Measurements from ENCODE around the gene TSPO.
A peak's percentile ranks its signal among the peaks of the same experiment; 100 is the strongest.
"Not testable (repeated sequence)": the region's sequence is repeated elsewhere in the genome, so short reads cannot be mapped to it uniquely, and the experiment has no call there.

TSPO gene

GRCh38 chr22:43151251-43152002 lies at the start of gene TSPO:
TSPO (plus strand) TSS chr22:43151559; CDS start chr22:43159239, 7,680 bp downstream.
- DNase-seq, result peak; percentile 21

GRCh38 chr22:43104056-43104625 lies 47.2 kb upstream of the TSPO start:
- not testable (repeated sequence) for DNase-seq

GRCh38 chr22:43104950-43105349 lies 46.4 kb upstream of the TSPO start:
- not testable (repeated sequence) for DNase-seq

GRCh38 chr22:43106302-43106701 lies 45.1 kb upstream of the TSPO start:
- no peak for DNase-seq

- no peak for DNase-seq
These were observed 41.8 kb upstream of the TSPO start for GRCh38 chr22:43109511-43109910.

GRCh38 chr22:43109921-43110443 lies 41.4 kb upstream of the TSPO start:
- DNase-seq, result no peak

- DNase-seq, result no peak
These were observed 40.9 kb upstream of the TSPO start, which contains the start of gene BIK for GRCh38 chr22:43110444-43110926. BIK (plus strand) TSS chr22:43110750; CDS start chr22:43124023, 13,273 bp downstream.

GRCh38 chr22:43110927-43111623 lies 40.3 kb upstream of the TSPO start:
- DNase-seq, result no peak

GRCh38 chr22:43113526-43114251 lies 37.7 kb upstream of the TSPO start:
- peak; percentile 39 for DNase-seq

- peak; percentile 45 for DNase-seq
These were observed 36.4 kb upstream of the TSPO start for GRCh38 chr22:43114958-43115357.

GRCh38 chr22:43116932-43117331 lies 34.4 kb upstream of the TSPO start:
- no peak for DNase-seq

- no peak for DNase-seq
These were observed 33.1 kb upstream of the TSPO start for GRCh38 chr22:43118024-43118849.

GRCh38 chr22:43118953-43119458 lies 32.4 kb upstream of the TSPO start:
- DNase-seq, result no peak

- no peak for DNase-seq
These were observed 24.7 kb upstream of the TSPO start for GRCh38 chr22:43126501-43127165.

- no peak for DNase-seq
These were observed 24.0 kb upstream of the TSPO start for GRCh38 chr22:43127166-43127908.

GRCh38 chr22:43128116-43128515 lies 23.2 kb upstream of the TSPO start:
- DNase-seq, result no peak

- DNase-seq, result peak; percentile 88
These were observed 22.4 kb upstream of the TSPO start for GRCh38 chr22:43128928-43129424.

- DNase-seq, result peak; percentile 32
These were observed 21.6 kb upstream of the TSPO start for GRCh38 chr22:43129426-43130425.

All from COR-L47 (cell line).